Fibroblast of lung (primary cell): ENCODE measurements around the gene MYOM1. TPM values are rescaled to one million over a fixed set of nuclear protein-coding genes. Genes with fewer than 3 reads are reported as not detected.

Source experiments
- DNase-seq, 2 donors: peaks; one replicate each; pipeline versions ENCODE4 v3.0.0 to v3.0.0-alpha.2; 2010; ENCODE audit warnings: low read depth in 2 of 2
- H2AFZ ChIP-seq: 2 replicates; pipeline ENCODE4 v1.5.1; 2012; ENCODE audit warnings: low read length, control low read depth, inconsistent platforms
- H3K27ac ChIP-seq: 2 replicates; pipeline ENCODE4 v1.5.1; 2011; ENCODE audit warnings: low read length, control low read depth; ENCODE audit not compliant: insufficient read depth
- H3K27me3 ChIP-seq: 2 replicates; pipeline ENCODE4 v1.5.1; 2011; ENCODE audit warnings: mild to moderate bottlenecking, low read length; ENCODE audit not compliant: control insufficient read depth, insufficient read depth
- H3K36me3 ChIP-seq: 2 replicates; pipeline ENCODE4 v1.5.1; 2011; ENCODE audit warnings: low read length; ENCODE audit not compliant: control insufficient read depth, insufficient read depth
- H3K4me1 ChIP-seq: 2 replicates; pipeline ENCODE4 v1.5.1; 2011; ENCODE audit warnings: low read length; ENCODE audit not compliant: control insufficient read depth, insufficient read depth; ENCODE audit errors: extremely low read depth
- H3K4me2 ChIP-seq: 2 replicates; pipeline ENCODE4 v1.5.1; 2011; ENCODE audit warnings: low read length, control low read depth; ENCODE audit not compliant: insufficient read depth; ENCODE audit errors: extremely low read depth
- H3K4me3 ChIP-seq, 4 experiments: fragments of 200-600 bp in 1 of 4; sonication (generic) in 1 of 4; replicated peaks in 1 of 4; 2 replicates each; pipeline ENCODE4 v1.5.1; 2011 to 2016; ENCODE audit warnings: low read length in 4 of 4, low read depth in 3 of 4, mild to moderate bottlenecking in 3 of 4, control low read depth in 2 of 4, inconsistent platforms in 1 of 4, mixed read lengths in 1 of 4; ENCODE audit not compliant: insufficient read depth in 1 of 4; ENCODE audit errors: control extremely low read depth in 1 of 4
- H3K79me2 ChIP-seq: 2 replicates; pipeline ENCODE4 v1.5.1; 2012; ENCODE audit warnings: mild to moderate bottlenecking, low read length, inconsistent platforms; ENCODE audit not compliant: control insufficient read depth, insufficient read depth
- H3K9ac ChIP-seq: 2 replicates; pipeline ENCODE4 v1.5.1; 2011; ENCODE audit warnings: mild to moderate bottlenecking, low read length, control low read depth; ENCODE audit not compliant: insufficient read depth
- H3K9me3 ChIP-seq: 2 replicates; pipeline ENCODE4 v1.5.1; 2012; ENCODE audit warnings: low read depth, low read length; ENCODE audit not compliant: control insufficient read depth, insufficient read depth
- H4K20me1 ChIP-seq: 2 replicates; pipeline ENCODE4 v1.5.1; 2011; ENCODE audit warnings: low read length; ENCODE audit not compliant: control insufficient read depth, insufficient read depth; ENCODE audit errors: extremely low read depth
- EZH2 ChIP-seq: IDR thresholded peaks from 2 replicates; pipeline ENCODE4 v1.5.1; 2012; ENCODE audit warnings: low read length, control low read depth, mild to moderate bottlenecking; ENCODE audit errors: missing control alignments
- polyA plus RNA-seq, 2 donors: library from polyadenylated mRNA; depleted of rRNA in 1 of 2; stranded (reverse) in 1 of 2; unstranded in 1 of 2; fragments of >200 nt; gene quantifications; 2 replicates each; pipeline ENCODE4 v1.2.1, GENCODE V29; 2011 to 2012; ENCODE audit warnings: missing spikeins in 1 of 2
- total RNA-seq: library from RNA; depleted of rRNA; stranded (reverse); fragments of >200 nt; gene quantifications from 2 replicates; pipeline ENCODE4 v1.2.1, GENCODE V29; 2014
- TF ChIP-seq, protein P1 (sequence below), 2 donors: IDR thresholded peaks in 1 of 2; conservative IDR thresholded peaks in 1 of 2; 1 replicate in 1 of 2; 2 replicates in 1 of 2; pipeline ENCODE4 v1.5.1; 2011 to 2012; ENCODE audit warnings: low read length in 2 of 2, control low read depth in 1 of 2, inconsistent platforms in 1 of 2, low read depth in 1 of 2, mild to moderate bottlenecking in 1 of 2

The MYOM1 gene
- total and polyA plus RNA-seq, 2 donors (not counting 1 experiment from before 2014, with no cell fraction given): 0.07 to 0.83 TPM

DNA sequence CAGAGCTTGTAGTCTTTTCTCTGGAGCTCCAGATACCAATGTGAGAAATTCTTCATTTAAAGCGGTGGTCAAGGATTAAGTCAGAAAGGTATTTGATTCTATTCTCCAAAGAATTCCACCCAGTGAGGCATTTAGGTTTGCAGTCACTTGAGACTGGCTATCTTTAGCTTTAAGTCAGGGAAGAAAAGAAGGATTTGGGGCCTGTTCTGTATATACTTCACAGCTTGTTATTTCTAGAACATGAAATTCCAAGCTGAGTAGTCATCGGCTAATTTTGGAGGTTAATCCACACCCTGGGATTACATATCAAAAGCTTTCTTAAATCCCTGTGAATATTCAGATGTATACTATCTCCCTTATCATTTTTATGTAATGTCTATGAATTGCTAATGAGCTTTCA lies 39.4 kb downstream of the MYOM1 start:
- H2AFZ ChIP-seq: no peak overlapping the region
- no peaks in the 10 kb centered on the region for H4K20me1 ChIP-seq
- H3K27ac ChIP-seq: no peak overlapping the region
- H3K79me2 ChIP-seq: no peaks in the 10 kb centered on the region
- H3K4me3 ChIP-seq: no peak overlapping the region
- H3K4me1 ChIP-seq: peaks cover 3% of the 10 kb centered on the region
- no peaks in the 10 kb centered on the region for H3K36me3 ChIP-seq
- no peaks in the 10 kb centered on the region for H3K9me3 ChIP-seq
- no peak overlapping the region for H3K9ac ChIP-seq
- no peaks in the 10 kb centered on the region for H3K27me3 ChIP-seq
- peak; percentile 43 to 57 for DNase-seq
- H3K4me2 ChIP-seq: no peak overlapping the region
- TF ChIP-seq, protein P1, sequence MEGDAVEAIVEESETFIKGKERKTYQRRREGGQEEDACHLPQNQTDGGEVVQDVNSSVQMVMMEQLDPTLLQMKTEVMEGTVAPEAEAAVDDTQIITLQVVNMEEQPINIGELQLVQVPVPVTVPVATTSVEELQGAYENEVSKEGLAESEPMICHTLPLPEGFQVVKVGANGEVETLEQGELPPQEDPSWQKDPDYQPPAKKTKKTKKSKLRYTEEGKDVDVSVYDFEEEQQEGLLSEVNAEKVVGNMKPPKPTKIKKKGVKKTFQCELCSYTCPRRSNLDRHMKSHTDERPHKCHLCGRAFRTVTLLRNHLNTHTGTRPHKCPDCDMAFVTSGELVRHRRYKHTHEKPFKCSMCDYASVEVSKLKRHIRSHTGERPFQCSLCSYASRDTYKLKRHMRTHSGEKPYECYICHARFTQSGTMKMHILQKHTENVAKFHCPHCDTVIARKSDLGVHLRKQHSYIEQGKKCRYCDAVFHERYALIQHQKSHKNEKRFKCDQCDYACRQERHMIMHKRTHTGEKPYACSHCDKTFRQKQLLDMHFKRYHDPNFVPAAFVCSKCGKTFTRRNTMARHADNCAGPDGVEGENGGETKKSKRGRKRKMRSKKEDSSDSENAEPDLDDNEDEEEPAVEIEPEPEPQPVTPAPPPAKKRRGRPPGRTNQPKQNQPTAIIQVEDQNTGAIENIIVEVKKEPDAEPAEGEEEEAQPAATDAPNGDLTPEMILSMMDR (conservative IDR thresholded peaks at IDR 0.05 in 1 of 2, IDR thresholded peaks at IDR 0.05 in 1 of 2; ENCODE audit: low read depth in 1 of 2, low read length in 2 of 2): no peak
- no peak for TF ChIP-seq EZH2

DNA sequence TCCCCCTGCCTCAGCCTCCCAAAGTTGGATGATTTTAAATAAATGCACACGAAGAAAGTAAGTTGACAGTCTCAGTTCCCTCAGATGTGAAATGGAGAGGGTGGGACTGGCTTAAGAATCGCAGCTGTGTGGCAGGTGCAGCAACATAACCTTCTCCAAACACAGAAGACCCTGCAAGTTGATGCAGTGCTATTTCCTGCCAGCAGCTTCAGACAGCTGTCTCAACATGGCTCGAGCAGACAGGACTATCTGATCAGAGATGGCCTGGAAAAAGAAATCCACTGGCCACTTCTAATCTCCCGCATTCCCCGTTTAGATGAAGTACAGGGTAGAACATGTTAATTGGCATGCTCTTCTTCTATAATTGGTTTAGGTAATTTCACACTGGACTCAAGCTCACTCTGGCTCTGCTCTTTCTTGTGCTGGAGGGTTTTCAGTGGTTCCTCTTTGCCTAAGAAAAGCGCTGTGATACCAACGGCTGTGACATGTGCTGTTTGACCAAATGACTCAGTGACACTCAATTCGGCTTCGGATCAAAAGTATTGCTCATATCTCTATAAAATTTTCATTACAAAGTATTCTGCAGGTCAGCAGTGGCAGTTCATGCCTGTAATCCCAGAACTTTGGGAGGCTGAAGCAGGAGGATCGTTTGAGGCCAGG lies 40.2 kb downstream of the MYOM1 start:
- Histone ChIP-seq H3K4me2 (no peak overlapping the region), H3K27me3 (no peaks in the 10 kb centered on the region), H3K27ac (no peak overlapping the region), H3K4me3 (no peak overlapping the region), H2AFZ (no peak overlapping the region), H3K9ac (no peak overlapping the region), H3K4me1 (peaks cover 3% of the 10 kb centered on the region), H4K20me1 (no peaks in the 10 kb centered on the region), H3K79me2 (no peaks in the 10 kb centered on the region), H3K9me3 (no peaks in the 10 kb centered on the region), H3K36me3 (no peaks in the 10 kb centered on the region)
- TF ChIP-seq EZH2: no peak
- TF ChIP-seq, protein P1 (conservative IDR thresholded peaks at IDR 0.05 in 1 of 2, IDR thresholded peaks at IDR 0.05 in 1 of 2; ENCODE audit: low read depth in 1 of 2, low read length in 2 of 2): no peak
- no peak for DNase-seq

DNA sequence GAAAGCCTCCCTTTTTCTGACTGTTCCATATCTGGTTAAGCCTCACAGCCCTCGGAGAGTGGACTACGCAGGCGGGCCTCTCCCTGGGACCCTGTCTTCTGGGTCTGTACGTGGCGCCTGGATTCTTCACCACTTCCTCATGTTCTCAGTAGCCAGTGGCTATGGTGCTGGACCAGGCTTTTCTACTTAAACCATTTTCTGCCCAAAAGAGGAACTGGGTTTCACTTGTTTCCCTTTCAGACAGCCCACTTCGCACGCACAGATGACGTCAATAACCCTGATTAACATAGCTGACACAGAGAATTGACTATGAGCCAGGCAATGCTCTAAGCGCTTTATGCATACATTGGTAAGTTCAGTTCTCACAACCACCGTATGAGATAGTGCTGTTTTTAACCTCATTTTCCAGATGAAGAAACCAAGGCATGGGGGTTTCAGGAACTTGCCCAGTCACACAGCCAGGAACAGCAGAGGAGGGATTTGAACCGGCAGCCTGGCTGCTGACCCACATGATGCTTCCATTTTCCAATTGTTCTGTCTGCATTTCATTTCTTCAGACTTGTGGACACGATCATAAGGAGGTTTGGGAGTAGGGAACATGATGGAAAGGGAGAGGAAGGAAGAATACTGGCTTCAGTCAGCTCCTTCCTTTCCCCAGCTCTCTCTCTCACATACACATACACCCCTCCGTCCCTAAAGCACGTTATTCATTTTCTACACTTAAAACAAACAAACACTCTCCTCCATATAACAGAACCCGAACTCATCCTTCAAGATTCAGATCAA lies 41.7 kb downstream of the MYOM1 start:
- H2AFZ ChIP-seq: peak overlapping the region; percentile 19
- TF ChIP-seq, protein P1 (conservative IDR thresholded peaks at IDR 0.05 in 1 of 2, IDR thresholded peaks at IDR 0.05 in 1 of 2; ENCODE audit: low read depth in 1 of 2, low read length in 2 of 2): no peak
- TF ChIP-seq EZH2: no peak
- H3K9me3 ChIP-seq: no peaks in the 10 kb centered on the region
- no peaks in the 10 kb centered on the region for H3K79me2 ChIP-seq
- H3K4me1 ChIP-seq: peaks cover 3% of the 10 kb centered on the region
- no peak overlapping the region for H3K9ac ChIP-seq
- no peaks in the 10 kb centered on the region for H4K20me1 ChIP-seq
- peak; percentile 16 to 29 for DNase-seq
- H3K4me3 ChIP-seq: no peak overlapping the region
- peak overlapping the region; percentile 45 for H3K27ac ChIP-seq
- H3K36me3 ChIP-seq: no peaks in the 10 kb centered on the region
- no peak overlapping the region for H3K4me2 ChIP-seq
- H3K27me3 ChIP-seq: no peaks in the 10 kb centered on the region
